GM19468 (cell line): ENCODE measurements around the gene DYNC2I2.
"Not testable (repeated sequence)": the region's sequence is repeated elsewhere in the genome, so short reads cannot be mapped to it uniquely, and the experiment has no call there.

Source experiments
- ATAC-seq: cut with Tn5 transposase; IDR thresholded peaks from one replicate; pipeline ENCODE4 v1.9.1; 2021; ENCODE audit warnings: mild to moderate bottlenecking, moderate library complexity, moderate number of reproducible peaks; ENCODE audit not compliant: unreplicated experiment; ENCODE audit errors: extremely low read depth

DYNC2I2 gene

GRCh38 chr9:128621730-128622455 is 34.8 kb downstream of the DYNC2I2 start:
- ATAC-seq: no peak

- ATAC-seq: no peak
Measured at GRCh38 chr9:128619779-128620178, 36.9 kb downstream of the DYNC2I2 start.

DNA sequence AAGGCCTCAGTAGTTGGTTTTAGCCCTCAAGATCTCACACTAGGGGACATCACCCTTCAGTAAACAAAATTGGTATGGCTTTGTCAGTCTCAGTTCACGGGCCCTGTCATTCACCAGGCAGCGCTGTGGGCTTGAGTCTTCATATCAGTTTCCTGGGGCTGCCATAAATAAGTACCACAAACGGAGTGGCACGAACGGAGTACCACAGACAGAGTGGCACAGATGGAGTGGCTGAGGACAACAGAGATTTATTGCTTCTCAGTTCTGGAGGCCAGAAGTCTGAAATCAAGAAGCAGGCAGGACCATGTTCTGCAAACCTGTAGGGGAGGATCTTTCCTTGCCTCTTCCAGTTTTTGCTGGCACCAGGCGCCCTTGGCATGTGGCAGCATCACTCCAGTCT is 37.5 kb downstream of the DYNC2I2 start:
- no peak for ATAC-seq

DNA sequence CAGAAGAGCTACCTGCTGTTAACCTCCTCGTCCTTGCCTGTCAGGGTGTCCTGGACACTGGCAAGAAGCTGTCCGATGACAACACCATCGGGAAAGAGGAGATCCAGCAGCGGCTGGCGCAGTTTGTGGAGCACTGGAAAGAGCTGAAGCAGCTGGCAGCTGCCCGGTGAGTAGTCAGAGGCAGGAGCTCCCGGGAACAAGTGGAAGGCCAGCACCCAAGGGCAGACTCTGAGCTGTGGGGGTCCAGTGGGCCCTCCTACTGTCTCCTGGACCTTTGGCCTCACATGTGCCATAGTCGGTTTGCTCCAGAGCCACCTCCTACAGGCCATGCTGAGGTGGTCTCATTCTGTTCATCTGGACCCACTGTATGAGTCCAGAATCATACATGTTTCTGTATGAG is 38.7 kb downstream of the DYNC2I2 start:
- ATAC-seq: no peak

DNA sequence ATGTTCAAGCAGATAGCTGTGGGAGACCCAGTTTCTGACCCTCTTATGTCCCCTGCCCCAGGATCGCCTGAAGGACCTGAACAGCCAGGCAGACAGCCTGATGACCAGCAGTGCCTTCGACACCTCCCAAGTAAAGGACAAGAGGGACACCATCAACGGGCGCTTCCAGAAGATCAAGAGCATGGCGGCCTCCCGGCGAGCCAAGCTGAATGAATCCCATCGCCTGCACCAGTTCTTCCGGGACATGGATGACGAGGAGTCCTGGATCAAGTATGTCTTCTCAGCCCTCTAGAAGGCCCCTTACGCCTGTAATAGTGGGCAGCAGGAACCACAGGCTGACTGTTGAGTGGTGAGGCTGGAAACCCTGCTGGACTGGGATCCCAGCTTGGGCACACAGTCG is 41.1 kb downstream of the DYNC2I2 start:
- no peak for ATAC-seq

DNA sequence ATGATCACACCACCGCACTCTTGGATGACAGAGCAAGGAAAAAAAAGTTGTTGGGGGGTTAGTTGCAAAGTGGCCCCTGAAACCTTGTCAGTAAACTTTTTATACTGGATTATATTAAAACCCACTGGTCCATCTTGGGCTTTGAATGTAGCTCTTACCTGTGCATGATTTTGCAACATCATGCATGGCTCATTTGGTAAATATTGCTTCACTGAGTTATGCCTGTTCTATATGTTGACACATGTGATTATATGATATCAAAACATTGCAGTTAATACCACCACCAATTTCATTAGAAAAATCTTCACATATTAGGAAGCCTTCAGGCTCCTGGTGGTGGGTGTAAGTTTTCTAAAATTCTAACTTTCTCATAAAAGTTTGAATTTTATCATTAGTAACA is 41.9 kb downstream of the DYNC2I2 start:
- ATAC-seq: no peak

DNA sequence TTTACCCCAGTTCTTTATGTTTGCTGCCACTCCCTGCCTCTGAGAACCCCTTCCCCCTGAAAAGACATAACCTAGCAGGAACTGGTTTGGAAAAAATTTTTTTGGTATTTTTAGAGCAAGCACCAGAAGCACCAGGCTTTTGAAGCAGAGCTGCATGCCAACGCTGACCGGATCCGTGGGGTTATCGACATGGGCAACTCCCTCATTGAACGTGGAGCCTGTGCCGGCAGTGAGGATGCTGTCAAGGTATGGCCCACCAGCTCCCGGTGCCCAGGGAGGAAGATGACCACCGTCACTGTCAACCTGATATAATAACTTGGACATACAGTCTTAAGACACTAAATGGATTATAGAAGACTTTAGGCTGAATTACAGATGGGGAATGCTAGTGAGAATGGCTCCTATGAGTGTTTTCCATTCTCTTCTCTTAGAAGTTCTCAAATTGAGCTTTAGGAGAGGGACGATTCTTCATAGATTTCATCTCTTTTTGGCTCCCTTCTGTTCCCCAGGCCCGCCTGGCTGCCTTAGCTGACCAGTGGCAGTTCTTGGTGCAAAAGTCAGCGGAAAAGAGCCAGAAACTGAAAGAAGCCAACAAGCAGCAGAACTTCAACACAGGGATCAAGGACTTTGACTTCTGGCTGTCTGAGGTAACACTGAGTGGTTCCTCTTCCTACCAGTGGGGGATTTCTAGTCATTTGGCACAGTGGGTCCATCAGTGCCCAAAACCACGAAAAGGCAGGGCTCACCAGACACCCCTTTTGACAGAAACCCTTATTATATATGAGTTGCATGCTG is 44.9 kb downstream of the DYNC2I2 start:
- ATAC-seq: no peak

GRCh38 chr9:128610897-128611296 is 45.8 kb downstream of the DYNC2I2 start:
- no peak for ATAC-seq

GRCh38 chr9:128607642-128608350 is 48.9 kb downstream of the DYNC2I2 start:
- no peak for ATAC-seq

- no peak for ATAC-seq
Measured at GRCh38 chr9:128603697-128604096, 53.0 kb downstream of the DYNC2I2 start.

DNA sequence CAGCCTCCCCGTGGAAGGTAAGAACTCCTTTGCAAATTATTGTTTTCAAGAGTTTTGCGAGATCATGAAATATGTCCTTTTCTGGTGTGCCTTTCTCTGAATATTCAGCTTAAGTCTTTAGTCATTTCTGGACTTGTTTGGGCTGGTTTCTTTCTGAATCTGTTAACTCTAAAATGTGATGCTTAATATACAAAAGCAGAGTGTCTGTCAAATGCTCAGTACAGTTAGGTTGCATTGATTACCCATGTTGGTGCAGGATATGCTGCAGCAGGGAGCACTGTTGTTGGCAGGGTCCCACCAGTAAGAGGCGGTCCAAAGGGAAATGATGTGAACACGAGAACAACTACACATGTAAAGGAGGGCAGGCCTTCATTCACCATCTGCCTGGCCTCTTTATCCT is 56.5 kb downstream of the DYNC2I2 start:
- ATAC-seq: no peak

- no peak for ATAC-seq
Measured at GRCh38 chr9:128595471-128595870, 61.2 kb downstream of the DYNC2I2 start.

DNA sequence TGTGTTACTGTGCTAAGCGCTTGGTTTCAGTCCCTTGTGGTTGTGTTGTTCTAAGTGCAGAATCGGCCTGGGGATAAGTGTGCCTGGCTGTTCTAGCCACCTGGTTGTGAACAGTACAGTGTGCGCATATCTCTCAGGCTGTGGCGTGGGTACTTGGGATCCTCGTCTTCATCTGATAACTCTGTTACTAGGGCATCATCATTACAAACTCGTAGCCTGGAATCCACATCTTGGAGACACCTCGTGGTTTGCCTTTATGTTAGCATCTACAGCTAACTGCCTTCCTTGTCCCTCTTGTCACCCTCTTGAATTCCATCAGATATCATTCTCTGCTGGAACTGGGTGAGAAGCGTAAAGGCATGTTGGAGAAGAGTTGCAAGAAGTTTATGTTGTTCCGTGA is 62.8 kb downstream of the DYNC2I2 start:
- no peak for ATAC-seq

- no peak for ATAC-seq
Measured at GRCh38 chr9:128593039-128593438, 63.6 kb downstream of the DYNC2I2 start.

- no peak for ATAC-seq
Measured at GRCh38 chr9:128588581-128589233, 67.9 kb downstream of the DYNC2I2 start.

DNA sequence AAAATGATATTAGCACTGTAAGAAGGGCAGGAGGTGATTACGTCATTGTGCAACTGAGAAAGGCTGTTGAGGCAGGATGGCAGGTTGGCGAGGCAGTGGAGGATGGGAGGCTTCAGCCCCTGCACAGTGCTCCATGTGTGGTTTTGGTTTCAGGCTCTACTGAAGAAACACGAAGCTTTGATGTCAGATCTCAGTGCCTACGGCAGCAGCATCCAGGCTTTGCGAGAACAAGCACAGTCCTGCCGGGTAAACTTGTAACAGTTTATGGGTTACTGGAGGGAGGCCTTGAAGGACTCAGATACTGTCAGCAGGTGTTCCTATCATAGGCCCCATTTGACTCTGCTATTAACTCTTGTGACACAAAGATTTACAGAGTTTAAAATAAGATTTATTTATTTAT is 69.2 kb downstream of the DYNC2I2 start:
- ATAC-seq: no peak

GRCh38 chr9:128586934-128587333 is 69.7 kb downstream of the DYNC2I2 start:
- not testable (repeated sequence) for ATAC-seq

GRCh38 chr9:128585155-128585554 is 71.5 kb downstream of the DYNC2I2 start:
- not testable (repeated sequence) for ATAC-seq
